Embryonic facial prominence (tissue), 1 donor: ENCODE measurements around the gene ESRRA.

ENCODE experiments used
- DNase-seq: peaks from one replicate; pipeline ENCODE4 v3.0.0-alpha.2; 2016; ENCODE audit errors: extremely low spot score

The ESRRA gene

GRCh38 chr11:64305075-64305690 is at the start of gene ESRRA:
TSS of gene ESRRA (plus strand) at chr11:64305524. CDS start at chr11:64307180, 1,656 bp downstream.
- DNase-seq, result peak; percentile 97

- no peak for DNase-seq
Observed at GRCh38 chr11:64256300-64256699, 49.0 kb upstream of the ESRRA start.

GRCh38 chr11:64258356-64258755 is 47.0 kb upstream of the ESRRA start:
- no peak for DNase-seq

GRCh38 chr11:64258946-64259532 is 46.3 kb upstream of the ESRRA start:
- no peak for DNase-seq

GRCh38 chr11:64259533-64260067 is 45.7 kb upstream of the ESRRA start:
- no peak for DNase-seq

- DNase-seq, result no peak
Observed at GRCh38 chr11:64260147-64260708, 45.1 kb upstream of the ESRRA start.

GRCh38 chr11:64261556-64262080 is 43.7 kb upstream of the ESRRA start:
- no peak for DNase-seq

GRCh38 chr11:64262271-64263002 is 42.9 kb upstream of the ESRRA start:
- no peak for DNase-seq

GRCh38 chr11:64263021-64263946 is 42.0 kb upstream of the ESRRA start:
- DNase-seq, result no peak

- no peak for DNase-seq
Observed at GRCh38 chr11:64263947-64264317, 41.4 kb upstream of the ESRRA start.

- DNase-seq, result no peak
Observed at GRCh38 chr11:64264371-64264852, 40.9 kb upstream of the ESRRA start.

GRCh38 chr11:64265176-64266160 is 39.9 kb upstream of the ESRRA start:
- no peak for DNase-seq

GRCh38 chr11:64266339-64266738 is 39.0 kb upstream of the ESRRA start:
- no peak for DNase-seq

- DNase-seq, result no peak
Observed at GRCh38 chr11:64267207-64267945, 37.9 kb upstream of the ESRRA start.

- no peak for DNase-seq
Observed at GRCh38 chr11:64268025-64268892, 37.1 kb upstream of the ESRRA start.

GRCh38 chr11:64268893-64269539 is 36.3 kb upstream of the ESRRA start:
- DNase-seq, result no peak

- DNase-seq, result peak; percentile 99
Observed at GRCh38 chr11:64269540-64270220, 35.6 kb upstream of the ESRRA start.
